IMR-90 (cell line): Measurements from ENCODE around the gene SYNPR.

ENCODE experiments used
- BHLHE40 ChIP-seq: fragments of 150-350 bp; IDR thresholded peaks from 2 replicates; pipeline ENCODE4 v1.6.1; 2016; ENCODE audit warnings: mild to moderate bottlenecking, low read depth, low read length
- CEBPB ChIP-seq: IDR thresholded peaks from 2 replicates; pipeline ENCODE4 v1.6.1; 2012; ENCODE audit warnings: low read depth, low read length, improper control_type of control experiment
- CHD1 ChIP-seq: IDR thresholded peaks from 2 replicates; pipeline ENCODE4 v1.6.1; 2012; ENCODE audit warnings: low read depth, low read length, improper control_type of control experiment
- FOS ChIP-seq: fragments of 150-350 bp; IDR thresholded peaks from 2 replicates; pipeline ENCODE4 v1.6.1; 2016; ENCODE audit warnings: low read depth, low read length
- MAFK ChIP-seq: IDR thresholded peaks from 2 replicates; pipeline ENCODE4 v1.6.1; 2012; ENCODE audit warnings: low read depth, low read length, improper control_type of control experiment
- MXI1 ChIP-seq: IDR thresholded peaks from 2 replicates; pipeline ENCODE4 v1.6.1; 2012; ENCODE audit warnings: low read depth, mild to moderate bottlenecking, low read length, moderate library complexity, borderline replicate concordance
- POLR2A ChIP-seq: IDR thresholded peaks from 2 replicates; pipeline ENCODE4 v1.6.1; 2012; ENCODE audit warnings: mild to moderate bottlenecking, low read depth, low read length
- RAD21 ChIP-seq: IDR thresholded peaks from 2 replicates; pipeline ENCODE4 v1.6.1; 2012; ENCODE audit warnings: low read length, improper control_type of control experiment
- RCOR1 ChIP-seq: IDR thresholded peaks from 2 replicates; pipeline ENCODE4 v1.6.1; 2012; ENCODE audit warnings: mild to moderate bottlenecking, low read length, improper control_type of control experiment; ENCODE audit not compliant: insufficient replicate concordance
- RFX5 ChIP-seq: IDR thresholded peaks from 2 replicates; pipeline ENCODE4 v1.8.0; 2012; ENCODE audit warnings: low read depth, mild to moderate bottlenecking, low read length, moderate library complexity
- TF ChIP-seq, protein P1 (sequence below): conservative IDR thresholded peaks from 2 replicates; pipeline ENCODE4 v1.5.1; 2012; ENCODE audit warnings: mild to moderate bottlenecking, low read depth, low read length, improper control_type of control experiment

DNA sequence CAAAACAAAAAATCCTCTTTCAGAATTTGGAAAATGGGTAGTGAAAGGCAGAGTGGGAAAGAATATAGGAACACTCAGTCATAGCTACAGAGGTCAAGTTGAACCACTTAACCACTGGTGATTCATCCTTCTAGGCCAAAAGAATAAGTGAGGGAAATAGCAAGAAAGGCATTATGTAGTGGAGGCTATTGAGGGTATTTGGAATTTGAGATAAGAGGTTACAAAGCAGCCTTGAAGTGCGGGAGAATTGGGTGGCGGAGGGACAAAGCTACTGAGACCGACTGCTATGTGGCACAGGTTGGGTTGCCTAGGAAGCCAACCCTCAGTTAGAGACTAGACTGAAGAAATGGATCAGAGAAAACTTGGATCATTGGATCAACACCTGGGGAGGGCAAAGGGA is 109.5 kb downstream of the SYNPR start:
- TF ChIP-seq CHD1 (no peak), CEBPB (no peak), POLR2A (no peak), BHLHE40 (no peak), RCOR1 (no peak), RAD21 (no peak), FOS (no peak), RFX5 (no peak), MAFK (no peak), MXI1 (no peak)
- TF ChIP-seq, protein P1, sequence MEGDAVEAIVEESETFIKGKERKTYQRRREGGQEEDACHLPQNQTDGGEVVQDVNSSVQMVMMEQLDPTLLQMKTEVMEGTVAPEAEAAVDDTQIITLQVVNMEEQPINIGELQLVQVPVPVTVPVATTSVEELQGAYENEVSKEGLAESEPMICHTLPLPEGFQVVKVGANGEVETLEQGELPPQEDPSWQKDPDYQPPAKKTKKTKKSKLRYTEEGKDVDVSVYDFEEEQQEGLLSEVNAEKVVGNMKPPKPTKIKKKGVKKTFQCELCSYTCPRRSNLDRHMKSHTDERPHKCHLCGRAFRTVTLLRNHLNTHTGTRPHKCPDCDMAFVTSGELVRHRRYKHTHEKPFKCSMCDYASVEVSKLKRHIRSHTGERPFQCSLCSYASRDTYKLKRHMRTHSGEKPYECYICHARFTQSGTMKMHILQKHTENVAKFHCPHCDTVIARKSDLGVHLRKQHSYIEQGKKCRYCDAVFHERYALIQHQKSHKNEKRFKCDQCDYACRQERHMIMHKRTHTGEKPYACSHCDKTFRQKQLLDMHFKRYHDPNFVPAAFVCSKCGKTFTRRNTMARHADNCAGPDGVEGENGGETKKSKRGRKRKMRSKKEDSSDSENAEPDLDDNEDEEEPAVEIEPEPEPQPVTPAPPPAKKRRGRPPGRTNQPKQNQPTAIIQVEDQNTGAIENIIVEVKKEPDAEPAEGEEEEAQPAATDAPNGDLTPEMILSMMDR = no peak
